HG03103 (cell line): ENCODE data around the gene CH25H.

ENCODE experiments used
- ATAC-seq: cut with Tn5 transposase; IDR thresholded peaks from one replicate; pipeline ENCODE4 v1.9.1; 2021; ENCODE audit warnings: low read depth; ENCODE audit not compliant: unreplicated experiment

CH25H gene

DNA sequence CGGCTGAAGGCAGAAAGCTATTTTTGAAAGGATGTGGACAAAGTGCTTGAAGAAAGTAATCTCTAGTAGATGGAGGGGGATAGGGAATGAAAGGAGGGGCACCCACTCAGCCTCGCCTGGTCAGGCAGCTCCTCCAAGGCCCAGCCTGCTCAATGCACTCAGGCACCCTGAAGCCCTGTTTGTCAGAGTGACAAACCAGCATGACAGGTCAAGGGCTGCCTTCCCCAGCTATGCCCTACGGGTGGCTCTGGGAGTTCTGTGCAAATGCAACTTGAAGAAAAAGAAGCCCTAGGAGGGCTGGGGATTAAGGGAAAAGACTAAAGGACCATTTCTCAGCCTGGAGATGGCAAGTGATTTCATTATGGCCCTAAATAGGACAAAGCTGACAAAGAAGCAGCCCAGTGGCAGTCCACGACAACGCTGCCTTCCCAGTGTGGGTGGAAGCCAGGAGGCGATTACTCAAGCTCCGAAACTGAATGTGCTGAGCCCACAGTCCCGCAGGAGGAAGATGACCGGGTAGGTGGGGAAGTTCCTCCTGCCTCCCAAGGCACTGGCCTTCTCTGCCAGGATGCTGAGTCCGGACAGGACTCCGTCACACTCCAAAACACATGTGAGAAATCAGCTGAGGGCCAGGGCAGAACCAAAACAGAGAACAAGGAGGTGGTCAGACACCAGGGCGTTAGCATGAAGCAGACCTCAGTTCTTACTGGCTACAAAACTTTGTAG lies 28.1 kb upstream of the CH25H start:
- no peak for ATAC-seq

DNA sequence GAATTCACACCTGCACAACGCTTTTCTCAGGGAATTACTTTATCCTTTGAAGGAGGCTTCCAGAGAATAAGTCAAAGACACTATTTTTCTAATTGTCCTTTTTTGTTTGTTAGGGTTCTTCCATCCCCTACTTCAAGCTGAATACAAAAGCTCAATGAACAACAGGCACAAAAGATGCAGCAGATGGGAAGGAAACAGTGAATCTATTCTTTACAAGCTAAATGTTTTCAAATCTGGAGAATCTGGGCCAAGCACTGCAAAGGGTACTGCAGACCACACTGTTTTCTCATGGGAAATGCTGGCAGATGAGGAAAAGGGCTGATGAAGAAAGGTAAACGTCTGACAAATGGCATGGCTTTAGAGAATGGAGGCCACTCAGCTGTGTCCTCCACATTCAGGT lies 25.9 kb upstream of the CH25H start:
- ATAC-seq, result no peak

DNA sequence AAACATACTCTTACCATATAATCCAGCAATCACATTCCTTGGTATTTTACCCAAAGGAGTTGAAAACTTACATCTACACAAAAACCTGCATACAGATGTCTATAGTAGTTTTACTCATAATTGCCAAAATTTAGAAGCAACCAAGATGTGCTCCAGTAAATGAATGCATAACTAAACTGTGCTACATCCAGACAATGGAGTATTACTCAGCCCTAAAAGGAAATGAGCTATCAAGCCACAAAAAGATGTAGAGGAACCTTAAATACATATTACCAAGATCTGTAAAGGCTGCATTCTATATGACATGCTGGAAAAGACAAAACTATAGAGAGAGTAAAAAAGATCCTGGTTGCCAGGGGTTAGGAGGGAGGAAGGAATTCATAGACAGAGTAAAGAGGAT lies 21.8 kb upstream of the CH25H start:
- ATAC-seq, result no peak

- ATAC-seq, result no peak
These were observed 21.0 kb upstream of the CH25H start for GRCh38 chr10:89228146-89228545.

DNA sequence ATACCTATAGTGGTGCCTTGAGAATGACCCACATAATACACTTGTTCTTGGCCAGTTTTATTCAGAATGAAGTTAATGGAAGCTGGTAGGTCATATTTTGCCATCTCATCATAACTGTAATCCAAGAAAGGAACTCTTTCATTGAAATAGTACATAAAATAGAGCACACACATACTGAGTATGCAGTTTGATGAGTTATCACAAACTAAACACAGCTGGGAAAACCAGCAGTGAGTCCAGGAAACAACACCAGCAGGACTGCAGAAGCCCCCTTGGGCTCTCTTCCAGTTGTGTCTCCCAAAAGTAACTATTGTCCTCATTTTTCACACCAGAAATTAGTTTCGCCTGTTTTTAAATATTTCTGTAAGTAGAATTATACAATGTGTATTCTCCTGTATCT lies 19.8 kb upstream of the CH25H start:
- no peak for ATAC-seq

- ATAC-seq, result no peak
These were observed 17.8 kb upstream of the CH25H start for GRCh38 chr10:89224739-89225443.

- ATAC-seq, result no peak
These were observed 14.8 kb upstream of the CH25H start for GRCh38 chr10:89221919-89222318.

GRCh38 chr10:89219513-89220218 lies 12.5 kb upstream of the CH25H start:
- no peak for ATAC-seq

- no peak for ATAC-seq
These were observed 10.2 kb upstream of the CH25H start for GRCh38 chr10:89217057-89217990.

- ATAC-seq, result no peak
These were observed 8.9 kb upstream of the CH25H start for GRCh38 chr10:89216056-89216455.

DNA sequence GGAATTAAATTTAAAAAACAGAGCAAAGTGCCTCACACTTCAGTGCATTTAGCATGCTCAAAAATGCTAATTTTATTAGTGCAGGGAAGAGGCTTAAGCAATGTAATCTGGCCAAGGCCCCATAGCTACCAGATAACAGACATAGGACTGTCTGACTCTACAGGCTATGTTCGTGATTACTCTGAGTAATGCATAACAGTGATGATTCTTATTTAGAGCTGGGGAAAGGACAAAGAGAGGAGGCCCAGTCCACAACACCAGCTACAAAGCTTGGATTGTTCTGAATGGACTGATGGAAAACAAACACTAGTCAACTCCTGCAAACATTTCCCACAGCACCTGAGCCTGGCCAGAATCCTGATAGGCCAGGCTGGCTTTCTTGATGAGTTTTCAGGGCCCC lies 8.4 kb upstream of the CH25H start:
- no peak for ATAC-seq

DNA sequence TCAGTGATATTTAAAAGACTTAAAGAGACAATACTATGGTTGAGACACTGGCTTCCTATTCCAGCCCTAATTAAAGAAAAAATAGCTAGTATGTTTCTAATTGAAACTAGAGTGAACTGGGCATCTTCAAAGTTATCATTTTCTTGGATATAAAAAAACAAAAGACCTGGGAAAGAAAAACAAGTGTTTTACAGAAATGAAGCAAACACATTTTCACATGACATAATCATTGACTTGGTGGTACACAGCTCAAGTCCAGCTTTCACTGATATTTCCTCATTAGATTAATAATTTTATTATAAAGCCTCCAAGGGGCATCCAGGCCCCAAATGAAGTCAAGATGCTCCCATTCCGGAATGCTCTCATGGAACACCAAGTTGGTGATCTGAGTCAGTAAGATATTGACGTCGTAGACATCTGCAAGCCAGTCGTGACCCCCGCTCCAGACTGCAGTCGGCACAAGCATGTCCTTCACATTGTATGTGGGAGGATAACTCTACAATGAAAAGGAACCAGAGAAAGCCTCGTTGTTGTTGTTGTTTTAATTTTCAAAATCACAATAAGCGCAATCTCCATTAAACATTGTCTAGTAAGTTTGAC lies 7.5 kb upstream of the CH25H start:
- no peak for ATAC-seq

GRCh38 chr10:89213191-89213808 lies 6.2 kb upstream of the CH25H start:
- ATAC-seq, result no peak

DNA sequence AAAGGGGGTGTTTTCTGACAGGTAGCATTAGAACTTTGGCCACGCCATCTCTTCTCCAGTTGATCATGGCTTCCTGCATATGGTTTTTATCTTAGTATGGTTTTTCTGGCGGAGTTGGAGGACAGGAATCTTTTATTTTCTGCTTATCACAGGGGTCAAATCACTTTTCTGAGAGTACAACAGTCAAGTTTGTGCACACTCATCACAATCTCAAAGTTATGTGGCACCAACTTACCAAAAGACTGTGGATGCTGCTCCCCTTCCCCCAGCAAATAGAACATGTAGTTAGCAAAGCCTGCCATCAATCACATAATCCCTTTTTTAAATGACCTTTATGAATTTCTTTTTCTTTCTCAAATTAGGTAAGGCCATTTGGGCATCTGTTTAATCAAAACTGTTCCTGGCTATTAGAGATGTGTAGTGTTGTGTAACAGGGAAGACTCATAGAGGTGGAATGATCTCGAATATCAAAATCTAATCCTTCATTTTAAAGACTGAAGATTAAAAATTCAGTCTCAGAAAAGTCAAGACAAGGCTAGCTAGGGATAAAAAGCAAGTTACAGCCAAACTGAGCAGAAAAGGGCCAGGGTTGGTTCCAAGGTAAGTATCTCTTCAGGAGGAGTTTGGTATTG lies 3.8 kb upstream of the CH25H start:
- ATAC-seq, result no peak

DNA sequence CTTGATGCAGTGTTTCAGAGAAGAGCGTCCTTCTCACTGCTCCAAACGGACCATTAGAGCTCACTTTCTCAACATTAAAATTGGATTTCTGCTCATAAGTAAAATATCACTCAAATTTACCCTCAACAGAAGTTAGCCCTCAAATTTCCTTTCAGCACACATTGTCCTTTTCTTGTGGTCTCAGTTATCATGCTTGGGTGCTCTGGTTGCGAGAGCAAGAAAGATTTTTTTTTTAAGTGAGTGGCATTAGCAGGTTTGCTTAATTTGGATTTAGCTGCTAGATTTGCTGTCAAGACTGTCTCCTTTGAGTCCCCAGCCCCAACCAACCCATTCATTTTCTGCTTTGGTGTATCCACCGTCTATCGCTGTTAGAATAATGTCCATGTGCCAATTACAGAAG lies 2.6 kb upstream of the CH25H start:
- no peak for ATAC-seq

DNA sequence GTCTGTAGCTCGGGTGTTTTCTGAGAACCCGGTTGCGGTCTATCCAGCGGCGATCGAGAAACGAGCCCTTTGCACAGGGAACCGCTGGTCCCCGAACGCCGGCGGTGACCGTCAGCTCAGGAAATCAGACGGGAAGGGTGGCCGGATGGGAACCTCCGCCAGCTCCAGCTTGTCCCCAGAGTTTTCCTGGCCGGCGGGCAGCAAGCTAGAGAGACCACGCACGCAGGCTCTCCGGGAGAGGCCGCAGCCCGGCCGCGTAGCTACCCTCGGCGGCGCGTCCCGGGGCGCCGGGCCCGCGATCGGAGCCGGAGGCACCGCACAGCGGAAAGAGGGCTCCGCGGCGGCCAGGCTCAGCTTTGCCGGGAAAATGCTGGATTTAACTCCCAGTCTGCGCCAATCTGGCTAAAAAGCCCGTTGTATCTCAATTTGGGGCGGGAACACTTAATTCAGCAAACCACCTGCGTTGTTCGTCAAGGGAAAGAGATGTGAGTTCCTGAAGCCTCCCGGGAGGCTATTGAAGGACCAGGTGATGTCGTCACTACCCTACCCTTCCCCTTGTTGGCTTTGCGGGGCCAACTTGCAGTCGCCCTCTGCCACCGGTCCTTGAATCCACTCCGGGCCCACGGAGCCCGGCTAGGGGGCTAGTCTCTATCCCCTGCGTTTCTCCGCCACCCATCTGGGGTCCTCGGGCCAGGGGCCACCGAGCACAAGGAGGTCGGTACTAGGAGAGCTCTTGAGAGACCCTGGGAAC lies 859 bp upstream of the CH25H start:
- ATAC-seq, result no peak

DNA sequence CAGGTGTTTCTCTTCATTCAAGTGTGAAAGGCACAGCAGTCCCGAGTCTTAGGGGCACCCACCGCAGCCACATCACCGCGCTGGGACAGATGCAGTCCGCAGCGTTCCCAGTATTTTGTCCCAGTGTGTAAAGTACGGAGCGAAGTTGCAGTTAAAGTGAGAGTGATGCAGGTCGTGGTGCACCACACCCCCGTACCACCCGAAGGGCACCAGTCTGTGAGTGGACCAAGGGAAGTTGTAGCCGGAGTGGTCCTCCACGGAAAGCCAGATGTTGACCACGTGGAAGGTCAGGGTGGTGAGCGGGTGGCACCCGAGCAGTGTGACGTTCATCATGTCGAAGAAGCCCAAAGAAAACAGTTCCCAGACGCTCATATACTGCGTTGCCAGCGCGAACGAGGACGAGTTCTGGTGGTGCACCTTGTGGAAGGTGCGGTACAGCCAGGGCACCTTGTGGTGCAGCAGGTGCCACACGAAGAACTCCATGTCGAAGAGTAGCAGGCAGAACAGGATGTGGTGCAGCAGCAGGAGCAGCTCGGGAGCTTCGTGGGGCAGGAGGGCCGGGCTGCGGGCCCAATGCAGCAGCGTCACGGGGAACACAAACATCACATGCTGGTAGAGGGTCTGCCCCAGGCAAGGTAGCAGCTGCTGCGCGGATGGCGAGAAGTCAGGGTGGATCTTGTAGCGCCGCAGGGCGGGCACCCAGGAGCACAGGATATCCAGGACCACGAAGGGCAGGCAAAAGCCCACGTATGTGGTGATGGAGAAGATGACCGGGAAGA lies 526 bp downstream of the CH25H start:
- ATAC-seq, result no peak

DNA sequence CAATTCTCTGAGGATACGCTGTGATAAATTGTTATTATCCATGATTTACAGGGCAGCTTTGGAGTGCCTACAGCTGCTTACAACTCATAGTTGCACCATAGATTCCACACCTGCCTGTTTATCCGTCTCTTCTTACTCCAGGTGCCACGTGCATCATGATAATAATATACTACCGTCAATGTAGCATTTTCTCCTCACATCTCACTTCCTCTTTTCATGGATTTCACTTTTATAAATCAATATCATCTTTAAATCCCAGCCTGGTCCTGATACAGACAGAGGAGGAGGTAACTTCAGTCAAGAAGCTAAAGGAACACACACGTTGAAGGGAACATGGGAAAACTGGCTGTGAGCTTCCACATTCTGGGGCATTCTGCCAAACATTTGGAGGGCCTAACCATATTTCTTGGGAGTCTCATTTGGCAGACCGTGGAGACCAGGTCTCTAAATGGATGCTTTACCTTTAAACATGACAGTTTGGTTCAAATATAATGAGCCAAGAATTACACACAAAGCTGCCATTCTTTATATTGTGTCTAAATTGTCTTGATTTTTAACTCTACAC lies 2.4 kb downstream of the CH25H start:
- no peak for ATAC-seq
